ENCODE results near the gene SLC6A11.

SLC6A11 gene

GRCh38 chr3:10901296-10901945 lies 85.4 kb downstream of the SLC6A11 start:
- H3K27ac ChIP-seq (ENCODE audit: poor library complexity, severe bottlenecking): no peak overlapping the region
- ATAC-seq (ENCODE audit: low read depth): no peak
- H3K27me3 ChIP-seq (ENCODE audit: insufficient read depth, poor library complexity, severe bottlenecking): no peaks in the 10 kb centered on the region
- H3K9me3 ChIP-seq (ENCODE audit: severe bottlenecking): no peaks in the 10 kb centered on the region
- no peak for DNase-seq (ENCODE audit: low spot score)
- no peak overlapping the region for H3K4me3 ChIP-seq (ENCODE audit: severe bottlenecking)
- no peak for TF ChIP-seq CTCF (IDR thresholded peaks at IDR 0.05; ENCODE audit: poor library complexity, severe bottlenecking)
- no peaks in the 10 kb centered on the region for H3K36me3 ChIP-seq (ENCODE audit: low read depth)
- H3K4me1 ChIP-seq (ENCODE audit: insufficient read depth, poor library complexity, severe bottlenecking): no peaks in the 10 kb centered on the region

GRCh38 chr3:10907262-10907661 lies 91.2 kb downstream of the SLC6A11 start:
- ATAC-seq (ENCODE audit: low read depth): no peak
- no peak for TF ChIP-seq CTCF (IDR thresholded peaks at IDR 0.05; ENCODE audit: poor library complexity, severe bottlenecking)
- no peak for DNase-seq (ENCODE audit: low spot score)
- no peaks in the 10 kb centered on the region for H3K36me3 ChIP-seq (ENCODE audit: low read depth)
- no peaks in the 10 kb centered on the region for H3K4me1 ChIP-seq (ENCODE audit: insufficient read depth, poor library complexity, severe bottlenecking)
- no peak overlapping the region for H3K4me3 ChIP-seq (ENCODE audit: severe bottlenecking)
- H3K27me3 ChIP-seq (ENCODE audit: insufficient read depth, poor library complexity, severe bottlenecking): no peaks in the 10 kb centered on the region
- no peak overlapping the region for H3K27ac ChIP-seq (ENCODE audit: poor library complexity, severe bottlenecking)
- H3K9me3 ChIP-seq (ENCODE audit: severe bottlenecking): peaks cover 11% of the 10 kb centered on the region

GRCh38 chr3:10910367-10910766 lies 94.3 kb downstream of the SLC6A11 start:
- DNase-seq (ENCODE audit: low spot score) (no peak), ATAC-seq (ENCODE audit: low read depth) (no peak)
- Histone ChIP-seq H3K9me3 (ENCODE audit: severe bottlenecking) (peaks cover 11% of the 10 kb centered on the region), H3K4me1 (ENCODE audit: insufficient read depth, poor library complexity, severe bottlenecking) (no peaks in the 10 kb centered on the region), H3K27ac (ENCODE audit: poor library complexity, severe bottlenecking) (no peak overlapping the region), H3K27me3 (ENCODE audit: insufficient read depth, poor library complexity, severe bottlenecking) (no peaks in the 10 kb centered on the region), H3K36me3 (ENCODE audit: low read depth) (no peaks in the 10 kb centered on the region), H3K4me3 (ENCODE audit: severe bottlenecking) (no peak overlapping the region)
- TF ChIP-seq CTCF (IDR thresholded peaks at IDR 0.05; ENCODE audit: poor library complexity, severe bottlenecking): no peak

- Histone ChIP-seq H3K4me1 (ENCODE audit: insufficient read depth, poor library complexity, severe bottlenecking) (no peaks in the 10 kb centered on the region), H3K27me3 (ENCODE audit: insufficient read depth, poor library complexity, severe bottlenecking) (no peaks in the 10 kb centered on the region), H3K9me3 (ENCODE audit: severe bottlenecking) (peaks cover 11% of the 10 kb centered on the region), H3K36me3 (ENCODE audit: low read depth) (no peaks in the 10 kb centered on the region), H3K27ac (ENCODE audit: poor library complexity, severe bottlenecking) (no peak overlapping the region), H3K4me3 (ENCODE audit: severe bottlenecking) (no peak overlapping the region)
- ATAC-seq (ENCODE audit: low read depth) (no peak), DNase-seq (ENCODE audit: low spot score) (no peak)
- TF ChIP-seq CTCF (IDR thresholded peaks at IDR 0.05; ENCODE audit: poor library complexity, severe bottlenecking): no peak
Measured at GRCh38 chr3:10911350-10912002, 95.4 kb downstream of the SLC6A11 start.

- Histone ChIP-seq H3K27me3 (ENCODE audit: insufficient read depth, poor library complexity, severe bottlenecking) (no peaks in the 10 kb centered on the region), H3K36me3 (ENCODE audit: low read depth) (no peaks in the 10 kb centered on the region), H3K4me3 (ENCODE audit: severe bottlenecking) (no peak overlapping the region), H3K27ac (ENCODE audit: poor library complexity, severe bottlenecking) (no peak overlapping the region), H3K4me1 (ENCODE audit: insufficient read depth, poor library complexity, severe bottlenecking) (no peaks in the 10 kb centered on the region), H3K9me3 (ENCODE audit: severe bottlenecking) (peaks cover 6% of the 10 kb centered on the region)
- TF ChIP-seq CTCF (IDR thresholded peaks at IDR 0.05; ENCODE audit: poor library complexity, severe bottlenecking): no peak
- DNase-seq (ENCODE audit: low spot score) (no peak), ATAC-seq (ENCODE audit: low read depth) (no peak)
Measured at GRCh38 chr3:10912786-10913185, 96.8 kb downstream of the SLC6A11 start.

All from RWPE2 (cell line).